AG04450 (cell line): Measurements from ENCODE around the gene DOCK9. TPM values are rescaled to one million over a fixed set of nuclear protein-coding genes. Genes with fewer than 3 reads are reported as not detected.

ENCODE experiments used
- CTCF ChIA-PET: fragments of 300-600, 350-600 bp; formaldehyde crosslinking; extraction: SDS; loops from one replicate; lab custom pipeline; 2022; ENCODE audit warnings: antibody characterized with exemption, inconsistent platforms; lab: Charles Lee
- POLR2A ChIA-PET: fragments of 350-600 bp; formaldehyde crosslinking; extraction: SDS; loops from one replicate; lab custom pipeline; 2021; ENCODE audit warnings: antibody characterized with exemption, inconsistent platforms; lab: Yijun Ruan, JAX
- DNase-seq: peaks from one replicate; pipeline ENCODE4 v3.0.0-alpha.2; 2011; ENCODE audit warnings: low read depth, low spot score
- H3K27ac ChIP-seq: one replicate; pipeline ENCODE4 v1.5.1; 2012; ENCODE audit warnings: low read depth, low read length, control low read depth
- H3K27me3 ChIP-seq: one replicate; pipeline ENCODE4 v1.6.0; 2012; ENCODE audit warnings: low read length; ENCODE audit not compliant: control insufficient read depth, insufficient read depth
- H3K4me3 ChIP-seq: 2 replicates; pipeline ENCODE4 v1.5.1; 2011; ENCODE audit warnings: mild to moderate bottlenecking, low read depth, low read length, control low read depth
- H3K9me3 ChIP-seq: 2 replicates; pipeline ENCODE4 v1.5.1; 2012; ENCODE audit warnings: low read length; ENCODE audit not compliant: control insufficient read depth, insufficient read depth
- CTCF ChIP-seq: IDR thresholded peaks from 2 replicates; pipeline ENCODE4 v1.5.1; 2011; ENCODE audit warnings: low read depth, low read length, control low read depth, inconsistent platforms
- polyA plus RNA-seq: library from polyadenylated mRNA; depleted of rRNA; stranded (reverse); fragments of >200 nt; gene quantifications from 2 replicates; pipeline ENCODE4 v1.2.3, GENCODE V29; 2011

The DOCK9 gene
- polyA plus RNA-seq, 1 experiment: 9.6 TPM

- POLR2A ChIA-PET: no interaction called here
- H3K4me3 ChIP-seq: no peak overlapping the region
- H3K27ac ChIP-seq: peak overlapping the region; percentile 31
- no peak for TF ChIP-seq CTCF
- no peak for DNase-seq
- no peaks in the 10 kb centered on the region for H3K9me3 ChIP-seq
- H3K27me3 ChIP-seq: no peaks in the 10 kb centered on the region
- CTCF ChIA-PET: interaction anchor here (0.8 kb wide), 1 partner anchor 13 kb away, joined by 3 read pairs; no protein-coding TSS in a partner anchor
Observed at GRCh38 chr13:98976338-98976737, 1.5 kb downstream of the DOCK9 start.

- Histone ChIP-seq H3K27ac (peak overlapping the region; percentile 31), H3K9me3 (no peaks in the 10 kb centered on the region), H3K4me3 (no peak overlapping the region), H3K27me3 (no peaks in the 10 kb centered on the region)
- CTCF ChIA-PET: no interaction called here
- no peak for DNase-seq
- POLR2A ChIA-PET: no interaction called here
- TF ChIP-seq CTCF: no peak
Observed at GRCh38 chr13:98975822-98976261, 2.0 kb downstream of the DOCK9 start.

- TF ChIP-seq CTCF: no peak
- Histone ChIP-seq H3K9me3 (no peaks in the 10 kb centered on the region), H3K4me3 (no peak overlapping the region), H3K27ac (no peak overlapping the region), H3K27me3 (no peaks in the 10 kb centered on the region)
- no peak for DNase-seq
- CTCF ChIA-PET: no interaction called here
- POLR2A ChIA-PET: no interaction called here
Observed at GRCh38 chr13:98974053-98974452, 3.8 kb downstream of the DOCK9 start.

GRCh38 chr13:98972627-98973026, 5.2 kb downstream of the DOCK9 start:
- H3K27ac ChIP-seq: no peak overlapping the region
- no peak for TF ChIP-seq CTCF
- no peak overlapping the region for H3K4me3 ChIP-seq
- no peak for DNase-seq
- POLR2A ChIA-PET: no interaction called here
- CTCF ChIA-PET: no interaction called here
- H3K27me3 ChIP-seq: no peaks in the 10 kb centered on the region
- H3K9me3 ChIP-seq: no peaks in the 10 kb centered on the region

- TF ChIP-seq CTCF: no peak
- no peaks in the 10 kb centered on the region for H3K9me3 ChIP-seq
- H3K27ac ChIP-seq: no peak overlapping the region
- DNase-seq: no peak
- H3K27me3 ChIP-seq: no peaks in the 10 kb centered on the region
- ChIA-PET POLR2A (interaction anchor here (0.6 kb wide), 1 partner anchor 13 kb away, joined by 4 read pairs; no protein-coding TSS in a partner anchor), CTCF (no interaction called here)
- H3K4me3 ChIP-seq: no peak overlapping the region
Observed at GRCh38 chr13:98972059-98972458, 5.8 kb downstream of the DOCK9 start.
